K562 (cell line): ENCODE measurements around the gene THYN1. TPM values are rescaled to one million over a fixed set of nuclear protein-coding genes. Genes with fewer than 3 reads are reported as not detected.
A peak's percentile ranks its signal among the peaks of the same experiment; 100 is the strongest.

Experiments
- ATAC-seq: fragments of 200-7000 bp; cut with Tn5 transposase; 3 replicates; pipeline ENCODE4 v1.9.1; 2020; ENCODE audit warnings: moderate library complexity
- BruUV-seq: library from RNA; stranded (reverse); fragments of 400-500 nt; replicated peaks from 2 replicates; lab custom pipeline; 2021; lab: Mats Ljungman, UMichigan
- CTCF ChIA-PET: fragments of 300-600 bp; formaldehyde crosslinking; extraction: SDS; loops from one replicate; lab custom pipeline; 2021; ENCODE audit warnings: low intra/inter-chr PET ratio; lab: Yijun Ruan, JAX
- POLR2A ChIA-PET: fragments of 300-600, 350-650 bp; sonication (Branson Sonifier 250); formaldehyde crosslinking; extraction: SDS; loops from one replicate; lab custom pipeline; 2021; ENCODE audit warnings: antibody characterized with exemption, inconsistent platforms; lab: Yijun Ruan, JAX
- DNase-seq, 4 experiments: peaks; one replicate each; pipeline versions ENCODE4 v3.0.0 to v3.0.0-alpha.2; 2011 to 2018; ENCODE audit warnings: low spot score in 3 of 4, mixed read lengths in 3 of 4; ENCODE audit errors: extremely low read depth in 1 of 4
- FAIRE-seq: peaks from 2 replicates; lab custom pipeline; 2011; peaks lifted over from hg19 to GRCh38; lab: Jason Lieb, UNC
- H2AFZ ChIP-seq: 2 replicates; pipeline ENCODE4 v1.6.0; 2011; ENCODE audit warnings: low read depth, low read length, control low read depth, inconsistent platforms
- H3K27ac ChIP-seq: fragments of 200-600 bp; 3 replicates; pipeline ENCODE4 v1.8.0; 2011; ENCODE audit warnings: low read depth, mild to moderate bottlenecking, control low read depth, inconsistent platforms, low read length, moderate library complexity, mixed read lengths; ENCODE audit errors: extremely low read depth
- H3K27me3 ChIP-seq, 2 experiments: fragments of 300-600 bp in 1 of 2; 2 replicates in 1 of 2; 3 replicates in 1 of 2; pipeline versions ENCODE4 v1.6.0 to v1.8.0; 2011; ENCODE audit warnings: inconsistent platforms in 2 of 2, low read length in 2 of 2, mild to moderate bottlenecking in 1 of 2, mixed read lengths in 1 of 2, moderate library complexity in 1 of 2; ENCODE audit not compliant: control insufficient read depth in 2 of 2, insufficient read depth in 2 of 2
- H3K36me3 ChIP-seq: fragments of 300-600 bp; 3 replicates; pipeline ENCODE4 v1.8.0; 2011; ENCODE audit warnings: mild to moderate bottlenecking, low read length, inconsistent platforms; ENCODE audit not compliant: control insufficient read depth, insufficient read depth
- H3K4me1 ChIP-seq, 2 experiments: fragments of 200-600 bp in 1 of 2; replicated peaks in 1 of 2; 2 replicates in 1 of 2; 3 replicates in 1 of 2; pipeline versions ENCODE4 v1.5.1 to v1.8.0; 2011; ENCODE audit warnings: inconsistent platforms in 2 of 2, low read length in 2 of 2, mild to moderate bottlenecking in 1 of 2, mixed read lengths in 1 of 2, moderate library complexity in 1 of 2; ENCODE audit not compliant: control insufficient read depth in 2 of 2, insufficient read depth in 2 of 2
- H3K4me2 ChIP-seq: 2 replicates; pipeline ENCODE4 v1.6.1; 2011; ENCODE audit warnings: low read length, control low read depth, inconsistent platforms, mixed read lengths; ENCODE audit not compliant: insufficient read depth
- H3K4me3 ChIP-seq: fragments of 200-600 bp; sonication (generic), shearing (Covaris generic); 2 replicates; pipeline ENCODE4 v1.5.1; 2016; ENCODE audit warnings: control low read depth, inconsistent platforms
- H3K79me2 ChIP-seq: fragments of 200-600 bp; 3 replicates; pipeline ENCODE4 v1.8.0; 2011; ENCODE audit warnings: low read length, inconsistent platforms; ENCODE audit not compliant: control insufficient read depth, insufficient read depth
- H3K9ac ChIP-seq, 2 experiments: 2 replicates each; pipeline versions ENCODE4 v1.6.0 to v1.6.1; 2011; ENCODE audit warnings: low read depth in 2 of 2, low read length in 2 of 2, control low read depth in 1 of 2, inconsistent platforms in 1 of 2, mild to moderate bottlenecking in 1 of 2, mixed read lengths in 1 of 2; ENCODE audit not compliant: insufficient read depth in 1 of 2
- H3K9me1 ChIP-seq: one replicate; pipeline ENCODE4 v1.6.0; 2011; ENCODE audit warnings: inconsistent platforms, mild to moderate bottlenecking, low read length, moderate library complexity; ENCODE audit not compliant: control insufficient read depth, insufficient read depth
- H3K9me3 ChIP-seq: replicated peaks from 2 replicates; pipeline ENCODE4 v1.5.1; 2011; ENCODE audit warnings: low read depth, low read length, inconsistent platforms; ENCODE audit not compliant: control insufficient read depth, insufficient read depth
- H4K20me1 ChIP-seq: replicated peaks from 2 replicates; pipeline ENCODE4 v1.6.1; 2011; ENCODE audit warnings: low read length, inconsistent platforms, mixed read lengths; ENCODE audit not compliant: control insufficient read depth, insufficient read depth
- ADNP ChIP-seq: fragments of 200-800 bp; sonication (Bioruptor generic); IDR thresholded peaks from 2 replicates; pipeline ENCODE4 v1.6.1; 2016; ENCODE audit warnings: missing genetic modification characterization, missing compliant biosample characterization
- ATF1 ChIP-seq, 2 experiments: fragments of 450-650 bp in 1 of 2; IDR thresholded peaks; 2 replicates each; pipeline ENCODE4 v1.6.1; 2016; ENCODE audit warnings: missing compliant biosample characterization in 1 of 2, missing genetic modification characterization in 1 of 2
- CHD1 ChIP-seq: fragments of 200-600 bp; sonication (generic); IDR thresholded peaks from one replicate; pipeline ENCODE4 v1.6.1; 2012; ENCODE audit warnings: mild to moderate bottlenecking, moderate library complexity, low read length, inconsistent platforms
- CTCF ChIP-seq, 3 experiments: IDR thresholded peaks in 2 of 3; conservative IDR thresholded peaks in 1 of 3; 2 replicates each; pipeline ENCODE4 v1.5.1; 2011 to 2012; ENCODE audit warnings: low read length in 3 of 3, mild to moderate bottlenecking in 3 of 3, control low read depth in 2 of 3, improper control_type of control experiment in 1 of 3, inconsistent platforms in 1 of 3, low read depth in 1 of 3, mixed read lengths in 1 of 3, moderate library complexity in 1 of 3; ENCODE audit not compliant: insufficient read depth in 2 of 3
- FIP1L1 ChIP-seq: fragments of 200-400 bp; formaldehyde crosslinking; IDR thresholded peaks from 2 replicates; pipeline ENCODE4 v1.6.1; 2018; ENCODE audit warnings: mild to moderate bottlenecking, low read depth, low read length; ENCODE audit not compliant: poor library complexity, severe bottlenecking
- FOXJ3 ChIP-seq: sonication (generic); formaldehyde crosslinking; IDR thresholded peaks from 2 replicates; pipeline ENCODE4 v1.4.0; 2020; ENCODE audit warnings: mild to moderate bottlenecking, missing genetic modification reagents
- KAT8 ChIP-seq: fragments of 450-650 bp; IDR thresholded peaks from 2 replicates; pipeline ENCODE4 v1.6.1; 2016; ENCODE audit warnings: low read depth, mild to moderate bottlenecking
- NCOA6 ChIP-seq: fragments of 450-650 bp; IDR thresholded peaks from 2 replicates; pipeline ENCODE4 v1.6.1; 2017; ENCODE audit warnings: mild to moderate bottlenecking
- RAD21 ChIP-seq, 2 experiments: fragments of 250-450 bp in 1 of 2; fragments of 450-650 bp in 1 of 2; sonication (Bioruptor Pico) in 1 of 2; formaldehyde crosslinking in 1 of 2; IDR thresholded peaks in 1 of 2; conservative IDR thresholded peaks in 1 of 2; 2 replicates each; pipeline versions ENCODE4 v1.4.0 to v1.8.0; 2020 to 2022; ENCODE audit warnings: mild to moderate bottlenecking in 2 of 2, moderate library complexity in 1 of 2
- TFAM ChIP-seq: fragments of 250-450 bp; sonication (Bioruptor Pico); conservative IDR thresholded peaks from 2 replicates; pipeline ENCODE4 v1.5.0; 2021; ENCODE audit warnings: mild to moderate bottlenecking, moderate library complexity
- USF1 ChIP-seq: sonication (generic); formaldehyde crosslinking; IDR thresholded peaks from 2 replicates; pipeline ENCODE4 v1.9.0; 2022; ENCODE audit warnings: mild to moderate bottlenecking, missing genetic modification reagents
- ZNF24 ChIP-seq: fragments of 450-650 bp; IDR thresholded peaks from 2 replicates; pipeline ENCODE4 v1.6.1; 2016
- ZNF311 ChIP-seq: fragments of 250-450 bp; sonication (Bioruptor Pico); IDR thresholded peaks from 2 replicates; pipeline ENCODE4 v1.4.0; 2020; ENCODE audit warnings: mild to moderate bottlenecking, moderate library complexity
- WGBS: fragments of 100-300 bp; shearing (Covaris generic); methylation state at CpG from one replicate; pipeline ENCODE4 v1.1.6; 2016; ENCODE audit warnings: low coverage, mixed read lengths; ENCODE audit not compliant: insufficient coverage; ENCODE audit errors: missing lambda C conversion rate; 5-methylcytosine and 5-hydroxymethylcytosine counted together
- in situ Hi-C: fragments of 300-500 bp; cut with MboI; formaldehyde crosslinking; loops from 4 replicates; pipeline ENCODE4 v1.15.0; 2018; ENCODE audit warnings: inconsistent platforms, mixed read lengths
- intact Hi-C: fragments of 100-400 bp; cut with micrococcal nuclease; formaldehyde crosslinking; loops from 2 replicates; pipeline ENCODE4 v1.14.2; 2022
- polyA plus RNA-seq, 8 experiments: library from polyadenylated mRNA; depleted of rRNA in 4 of 8; stranded (reverse) in 5 of 8; unstranded in 3 of 8; fragments of >200 nt; fragmentation: Nextera tagmentation in 2 of 8; fragmentation: Illumina TruSeq in 1 of 8; extraction: Ambion mirVana in 2 of 8; extraction: Trizol in 1 of 8; gene quantifications; 2 replicates each; pipeline versions ENCODE4 v1.2.1 to v1.2.3, GENCODE V29; 2011 to 2014; ENCODE audit warnings: inconsistent platforms in 1 of 8, missing spikeins in 1 of 8
- total RNA-seq, 7 experiments: library from RNA; depleted of rRNA in 6 of 7; stranded (reverse); fragments of >200 nt in 6 of 7; fragmentation: Illumina TruSeq in 2 of 7; extraction: Trizol in 2 of 7; gene quantifications; 2 replicates each; pipeline versions ENCODE4 v1.2.1 to v1.2.3, GENCODE V29; 2011 to 2021; ENCODE audit warnings: low replicate concordance in 1 of 7

THYN1 gene
- total and polyA plus RNA-seq, 9 of the 15 experiments (the other 6 are each of a cell fraction or from before 2014, with no cell fraction given), result 54.9 to 279 (median 104) TPM

DNA sequence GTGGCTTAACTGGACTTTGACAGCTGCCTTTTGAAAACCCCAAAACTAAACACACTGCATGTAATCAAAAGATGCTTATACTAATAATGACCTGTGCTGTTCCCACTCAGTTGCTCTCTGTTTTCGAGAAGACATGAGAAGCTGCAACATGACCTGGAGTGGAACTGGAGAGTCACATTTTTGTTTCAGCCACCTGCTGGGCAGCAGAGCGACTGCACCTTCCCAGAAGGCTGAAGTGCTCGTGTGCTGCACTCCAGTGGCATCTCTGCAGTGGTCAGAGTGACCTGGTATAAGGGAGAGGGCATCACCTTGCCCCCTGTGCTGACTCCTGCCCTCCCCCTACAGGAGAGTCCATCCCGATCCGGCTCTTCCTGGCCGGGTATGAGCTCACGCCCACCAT, 8.6 kb downstream of the THYN1 start:
- no peaks in the 10 kb centered on the region for H3K9me1 ChIP-seq
- H3K79me2 ChIP-seq, result no peaks in the 10 kb centered on the region
- no peak overlapping the region for H3K9ac ChIP-seq
- peak in 2 of 4 experiments; percentile 31 to 38 for DNase-seq
- H2AFZ ChIP-seq, result no peak overlapping the region
- FAIRE-seq, result no peak
- 66% methylated on average over 7 of the region's 7 CpGs for WGBS
- H3K36me3 ChIP-seq, result peaks cover 96% of the 10 kb centered on the region
- intact Hi-C loops (loop anchor here (2.0 kb wide), 1 partner anchor 38 kb away; no protein-coding TSS in a partner anchor), in situ Hi-C loops (no loop called here)
- peak; percentile 80 for ATAC-seq
- no peak overlapping the region for H3K4me3 ChIP-seq
- ChIA-PET POLR2A (interaction anchor here (0.6 to 1.4 kb wide), 2 partner anchors 15 to 126 kb away, joined by 3 to 5 read pairs; no protein-coding TSS in a partner anchor), CTCF (no interaction called here)
- peaks cover 0 to 9% of the 10 kb centered on the region in 2 experiments; a peak in 1 of 5 replicates for H3K4me1 ChIP-seq
- no peak overlapping the region for H3K4me2 ChIP-seq
- no TSS peak for BruUV-seq
- no peaks in the 10 kb centered on the region for H4K20me1 ChIP-seq
- H3K27me3 ChIP-seq, result no peaks in the 10 kb centered on the region
- H3K27ac ChIP-seq, result no peak overlapping the region
- H3K9me3 ChIP-seq, result no peaks in the 10 kb centered on the region
- no peak for TF ChIP-seq KAT8
- TF ChIP-seq NCOA6, result no peak
- peak in 1 of 2 experiments; percentile 44; a peak in 2 of 4 replicates for TF ChIP-seq RAD21 (CRISPR knock-in tag; conservative IDR thresholded peaks at IDR 0.05 in 1 of 2, IDR thresholded peaks at IDR 0.05 in 1 of 2)
- TF ChIP-seq USF1 (CRISPR knock-in tag), result no peak
- peak; percentile 54 to 76 (median 58) for TF ChIP-seq CTCF (IDR thresholded peaks at IDR 0.05 in 2 of 3, conservative IDR thresholded peaks at IDR 0.05 in 1 of 3; ENCODE audit: insufficient read depth in 2 of 3, low read depth in 1 of 3, low read length in 3 of 3)
- no peak for TF ChIP-seq ZNF24
- no peak for TF ChIP-seq CHD1
- no peak for TF ChIP-seq TFAM (CRISPR knock-in tag)
- no peak for TF ChIP-seq ATF1 (CRISPR knock-in tag; IDR thresholded peaks at IDR 0.05)
- no peak for TF ChIP-seq ATF1 (tag; IDR thresholded peaks at IDR 0.05)
- TF ChIP-seq FOXJ3 (CRISPR knock-in tag), result no peak
- no peak for TF ChIP-seq FIP1L1
- TF ChIP-seq ZNF311 (CRISPR knock-in tag), result no peak
- no peak for TF ChIP-seq ADNP (tag)
